GM23248 (cell line): ENCODE results near the gene ATP2B2. TPM values are rescaled to one million over a fixed set of nuclear protein-coding genes. Genes with fewer than 3 reads are reported as not detected.

Experiments
- DNase-seq: peaks from one replicate; pipeline ENCODE4 v3.0.0-alpha.2; 2015
- H2AFZ ChIP-seq: fragments of 200-600 bp; sonication (generic); 2 replicates; pipeline ENCODE4 v1.6.1; 2016; ENCODE audit warnings: antibody characterized with exemption
- H3F3A ChIP-seq: fragments of 200-600 bp; sonication (generic); 2 replicates; pipeline ENCODE4 v1.6.1; 2016; ENCODE audit warnings: mild to moderate bottlenecking, antibody characterized with exemption, mixed run types; ENCODE audit not compliant: insufficient read depth
- H3K27ac ChIP-seq: fragments of 200-600 bp; sonication (generic); 2 replicates; pipeline ENCODE4 v1.5.1; 2016; ENCODE audit warnings: mild to moderate bottlenecking
- H3K27me3 ChIP-seq: fragments of 200-600 bp; sonication (generic); replicated peaks from 2 replicates; pipeline ENCODE4 v1.6.1; 2016; ENCODE audit warnings: mild to moderate bottlenecking; ENCODE audit not compliant: insufficient read depth
- H3K36me3 ChIP-seq: fragments of 200-600 bp; sonication (generic); 2 replicates; pipeline ENCODE4 v1.6.1; 2016; ENCODE audit warnings: low read depth, mild to moderate bottlenecking
- H3K4me1 ChIP-seq: fragments of 200-600 bp; sonication (generic); 2 replicates; pipeline ENCODE4 v1.6.1; 2016; ENCODE audit warnings: mild to moderate bottlenecking; ENCODE audit not compliant: insufficient read depth
- H3K4me2 ChIP-seq: fragments of 200-600 bp; sonication (generic); one replicate; pipeline ENCODE4 v1.6.1; 2016; ENCODE audit warnings: mild to moderate bottlenecking; ENCODE audit not compliant: unreplicated experiment
- H3K4me3 ChIP-seq: fragments of 200-600 bp; sonication (generic); 2 replicates; pipeline ENCODE4 v1.5.1; 2016; ENCODE audit warnings: mild to moderate bottlenecking
- H3K79me2 ChIP-seq: fragments of 200-600 bp; sonication (generic); 2 replicates; pipeline ENCODE4 v1.6.1; 2016; ENCODE audit warnings: mild to moderate bottlenecking; ENCODE audit not compliant: insufficient read depth
- H3K9ac ChIP-seq: fragments of 200-600 bp; sonication (generic); 2 replicates; pipeline ENCODE4 v1.6.1; 2016; ENCODE audit warnings: mild to moderate bottlenecking
- H3K9me2 ChIP-seq: fragments of 200-600 bp; sonication (generic); 2 replicates; pipeline ENCODE4 v1.6.1; 2016; ENCODE audit warnings: mixed run types, mild to moderate bottlenecking, moderate library complexity; ENCODE audit not compliant: insufficient read depth
- H3K9me3 ChIP-seq: fragments of 200-600 bp; sonication (generic); one replicate; pipeline ENCODE4 v1.6.1; 2017; ENCODE audit warnings: low read depth
- H4K20me1 ChIP-seq: fragments of 200-600 bp; sonication (generic); 2 replicates; pipeline ENCODE4 v1.6.0; 2016; ENCODE audit not compliant: insufficient read depth
- EZH2 ChIP-seq: fragments of 200-600 bp; sonication (generic); IDR thresholded peaks from 2 replicates; pipeline ENCODE4 v1.6.1; 2018; ENCODE audit warnings: antibody characterized with exemption, mild to moderate bottlenecking; ENCODE audit not compliant: insufficient read depth, poor library complexity, severe bottlenecking
- EZH2phosphoT487 ChIP-seq: fragments of 200-600 bp; sonication (generic); IDR thresholded peaks from 2 replicates; pipeline ENCODE4 v1.6.1; 2018; ENCODE audit warnings: antibody characterized with exemption, moderate library complexity, mild to moderate bottlenecking, low read depth; ENCODE audit not compliant: insufficient read depth
- WGBS, 2 experiments: methylation state at CpG; one replicate each; pipeline ENCODE4 v1.1.6; 2015 to 2017; ENCODE audit warnings: low lambda C conversion rate in 2 of 2, low coverage in 1 of 2; ENCODE audit errors: missing lambda C conversion rate in 2 of 2; 5-methylcytosine and 5-hydroxymethylcytosine counted together
- in situ Hi-C: fragments of 300-500 bp; cut with MboI; formaldehyde crosslinking; loops from 2 replicates; pipeline ENCODE4 v1.15.0; 2020
- polyA plus RNA-seq: library from polyadenylated mRNA; unstranded; fragments of >200 nt; fragmentation: Nextera tagmentation; extraction: Ambion mirVana; gene quantifications from 2 replicates; pipeline ENCODE4 v1.2.1, GENCODE V29; 2016
- total RNA-seq: library from RNA; depleted of rRNA; stranded (reverse); fragments of >200 nt; shearing (Covaris generic); gene quantifications from 2 replicates; pipeline ENCODE4 v1.2.3, GENCODE V29; 2014

Gene ATP2B2
- total and polyA plus RNA-seq, 2 experiments from 2014 or later = not detected

DNA sequence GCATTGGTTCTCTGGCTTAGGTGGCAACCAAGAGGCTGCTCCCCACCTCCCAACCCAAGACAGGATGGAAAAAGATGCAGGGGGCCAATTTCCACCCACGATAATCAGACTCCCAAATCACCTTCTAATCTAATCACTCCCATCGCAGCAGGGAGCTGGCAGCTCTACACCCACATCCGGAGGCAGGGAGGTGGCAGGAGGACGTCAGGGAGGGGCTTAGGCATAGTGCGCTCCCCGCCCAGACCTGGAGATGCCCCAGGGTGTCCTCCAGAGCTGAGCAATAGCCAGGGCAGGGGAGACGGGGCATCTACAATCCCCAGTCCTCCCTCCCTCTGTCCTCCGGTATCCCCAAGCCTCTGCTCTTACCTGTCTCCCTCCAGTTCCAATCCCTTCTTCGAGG, 114.0 kb downstream of the ATP2B2 start:
- Histone ChIP-seq H4K20me1 (no peaks in the 10 kb centered on the region), H3K9ac (no peak overlapping the region), H3K9me3 (no peaks in the 10 kb centered on the region), H3K9me2 (no peaks in the 10 kb centered on the region), H3K4me1 (no peaks in the 10 kb centered on the region), H3F3A (no peaks in the 10 kb centered on the region), H2AFZ (no peak overlapping the region), H3K4me2 (no peak overlapping the region), H3K4me3 (no peak overlapping the region), H3K27ac (no peak overlapping the region), H3K79me2 (no peaks in the 10 kb centered on the region), H3K36me3 (no peaks in the 10 kb centered on the region), H3K27me3 (no peaks in the 10 kb centered on the region)
- no peak for TF ChIP-seq EZH2phosphoT487
- no peak for TF ChIP-seq EZH2
- in situ Hi-C loops = no loop called here
- no peak for DNase-seq
- 35 to 40% methylated on average over 9 of the region's 9 CpGs for WGBS, 2 experiments

DNA sequence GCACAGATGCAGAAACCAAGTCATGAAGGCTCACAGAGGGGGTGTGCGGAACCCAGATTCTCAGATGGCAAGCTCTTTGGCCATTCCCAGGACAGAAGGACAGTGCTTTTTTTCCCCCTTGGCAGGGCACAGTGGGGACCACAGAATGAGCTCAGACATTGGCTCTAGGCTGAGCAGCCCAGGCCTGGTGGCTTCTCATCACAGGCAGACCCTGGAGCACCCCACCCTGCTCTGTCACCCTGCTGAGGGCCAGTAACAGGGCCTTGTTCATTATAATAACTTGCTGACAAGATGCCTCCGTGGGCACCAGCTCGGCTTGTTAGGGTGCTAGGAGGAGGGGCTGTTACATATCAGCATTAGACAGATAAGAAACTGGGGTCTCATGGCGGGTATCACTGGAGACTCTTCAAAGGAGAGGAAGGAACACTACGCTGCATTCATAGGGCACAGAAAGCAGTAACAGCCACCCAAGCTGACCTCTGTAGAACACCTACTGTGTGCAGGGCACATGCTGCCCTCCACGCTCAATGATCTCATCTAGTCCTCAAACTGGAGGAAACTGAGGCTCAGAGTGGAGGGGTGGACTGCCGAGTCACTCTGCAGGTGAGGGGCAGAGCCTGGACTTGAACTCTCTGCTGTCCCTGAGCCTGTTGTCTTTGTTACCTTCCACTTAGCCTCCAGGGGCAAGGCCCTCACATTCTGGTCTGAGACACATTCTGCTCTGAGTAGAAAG, 114.6 kb downstream of the ATP2B2 start:
- no peak overlapping the region for H3K4me2 ChIP-seq
- H3K27ac ChIP-seq = no peak overlapping the region
- H3K9ac ChIP-seq = no peak overlapping the region
- H3K27me3 ChIP-seq = no peaks in the 10 kb centered on the region
- no peaks in the 10 kb centered on the region for H3K9me3 ChIP-seq
- DNase-seq = no peak
- no peak overlapping the region for H3K4me3 ChIP-seq
- H3F3A ChIP-seq = no peaks in the 10 kb centered on the region
- in situ Hi-C loops = no loop called here
- no peaks in the 10 kb centered on the region for H3K36me3 ChIP-seq
- WGBS, 2 experiments = 38% methylated on average over 7 of the region's 7 CpGs
- no peaks in the 10 kb centered on the region for H4K20me1 ChIP-seq
- H3K9me2 ChIP-seq = no peaks in the 10 kb centered on the region
- TF ChIP-seq EZH2 = no peak
- H3K4me1 ChIP-seq = no peaks in the 10 kb centered on the region
- no peak overlapping the region for H2AFZ ChIP-seq
- H3K79me2 ChIP-seq = no peaks in the 10 kb centered on the region

DNA sequence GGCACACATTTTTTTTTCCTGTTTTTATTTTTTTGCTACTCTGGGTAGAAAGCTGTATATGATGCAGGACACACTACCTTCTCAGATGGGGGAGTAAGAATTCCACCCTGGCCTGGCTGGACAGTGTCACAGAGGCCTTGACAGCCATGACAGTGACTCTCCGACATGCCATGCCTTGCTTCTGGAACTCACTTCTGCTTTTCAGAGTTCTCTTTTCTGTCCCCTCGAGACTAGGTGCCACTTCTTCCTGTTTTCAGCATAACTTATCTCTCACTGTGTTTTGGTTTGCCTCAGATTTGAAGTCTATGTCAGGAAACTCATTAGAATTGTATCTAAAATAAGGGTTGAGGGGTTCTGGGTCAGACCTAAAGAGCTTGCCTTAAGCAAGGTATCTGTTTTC, 115.4 kb downstream of the ATP2B2 start:
- TF ChIP-seq EZH2 (no peak), EZH2phosphoT487 (no peak)
- Histone ChIP-seq H3K9ac (no peak overlapping the region), H3K4me2 (no peak overlapping the region), H3F3A (no peaks in the 10 kb centered on the region), H2AFZ (no peak overlapping the region), H3K79me2 (no peaks in the 10 kb centered on the region), H3K36me3 (no peaks in the 10 kb centered on the region), H3K4me3 (no peak overlapping the region), H3K27ac (no peak overlapping the region), H3K27me3 (no peaks in the 10 kb centered on the region), H3K9me3 (no peaks in the 10 kb centered on the region), H4K20me1 (no peaks in the 10 kb centered on the region), H3K9me2 (no peaks in the 10 kb centered on the region), H3K4me1 (no peaks in the 10 kb centered on the region)
- in situ Hi-C loops = no loop called here
- DNase-seq = no peak
- WGBS, 2 experiments = 24 to 36% methylated on average over 2 of the region's 2 CpGs

DNA sequence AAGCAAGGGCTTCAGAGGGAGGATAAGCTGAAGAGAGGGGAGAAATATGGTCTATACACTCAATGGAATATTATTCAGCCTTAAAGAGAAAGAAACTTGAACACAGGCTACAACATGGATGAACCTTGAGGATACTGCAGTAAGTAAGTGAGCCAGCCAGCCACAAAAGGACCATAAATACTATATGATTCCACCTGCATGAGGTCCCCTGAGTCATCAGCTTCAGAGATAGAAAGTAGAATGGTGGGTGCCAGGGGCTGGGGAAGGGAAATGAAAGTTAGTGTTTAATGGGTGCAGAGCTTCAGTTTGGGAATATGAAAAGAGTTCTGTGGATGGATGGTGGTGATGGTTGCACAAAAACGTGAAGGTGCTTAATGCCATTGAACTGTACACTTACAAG, 116.0 kb downstream of the ATP2B2 start:
- in situ Hi-C loops = no loop called here
- no peak overlapping the region for H3K9ac ChIP-seq
- no peaks in the 10 kb centered on the region for H4K20me1 ChIP-seq
- no peak for DNase-seq
- H3K4me1 ChIP-seq = no peaks in the 10 kb centered on the region
- H3K27ac ChIP-seq = no peak overlapping the region
- no peaks in the 10 kb centered on the region for H3K9me2 ChIP-seq
- H3K4me3 ChIP-seq = no peak overlapping the region
- TF ChIP-seq EZH2phosphoT487 = no peak
- TF ChIP-seq EZH2 = no peak
- no peak overlapping the region for H2AFZ ChIP-seq
- H3K4me2 ChIP-seq = no peak overlapping the region
- H3K79me2 ChIP-seq = no peaks in the 10 kb centered on the region
- H3K9me3 ChIP-seq = no peaks in the 10 kb centered on the region
- 0% methylated on average over 1 of the region's 1 CpG for WGBS, 2 experiments
- H3K27me3 ChIP-seq = no peaks in the 10 kb centered on the region
- H3F3A ChIP-seq = no peaks in the 10 kb centered on the region
- no peaks in the 10 kb centered on the region for H3K36me3 ChIP-seq
